Activated naive CD4-positive, alpha-beta T cell treated with anti-CD3 and anti-CD28 coated beads, Interleukin-2, amount 50 U/mL, for 24 hours (primary cell): ENCODE data around the gene CSGALNACT2.
A peak's percentile ranks its signal among the peaks of the same experiment; 100 is the strongest.
"Not testable (repeated sequence)": the region's sequence is repeated elsewhere in the genome, so short reads cannot be mapped to it uniquely, and the experiment has no call there.

Experiments used
- H3K27ac Mint-ChIP-seq: one replicate; pipeline ENCODE4 v1.8.0; 2021; ENCODE audit warnings: mild to moderate bottlenecking, mixed read lengths
- H3K27me3 Mint-ChIP-seq: one replicate; pipeline ENCODE4 v1.8.0; 2021; ENCODE audit warnings: mixed read lengths
- H3K36me3 Mint-ChIP-seq: one replicate; pipeline ENCODE4 v1.8.0; 2021; ENCODE audit warnings: mixed read lengths
- H3K4me1 Mint-ChIP-seq: one replicate; pipeline ENCODE4 v1.8.0; 2021; ENCODE audit warnings: mixed read lengths
- H3K4me3 Mint-ChIP-seq: one replicate; pipeline ENCODE4 v1.8.0; 2021; ENCODE audit warnings: mild to moderate bottlenecking, mixed read lengths
- H3K9me3 Mint-ChIP-seq: one replicate; pipeline ENCODE4 v1.8.0; 2021; ENCODE audit warnings: mixed read lengths

CSGALNACT2 gene

DNA sequence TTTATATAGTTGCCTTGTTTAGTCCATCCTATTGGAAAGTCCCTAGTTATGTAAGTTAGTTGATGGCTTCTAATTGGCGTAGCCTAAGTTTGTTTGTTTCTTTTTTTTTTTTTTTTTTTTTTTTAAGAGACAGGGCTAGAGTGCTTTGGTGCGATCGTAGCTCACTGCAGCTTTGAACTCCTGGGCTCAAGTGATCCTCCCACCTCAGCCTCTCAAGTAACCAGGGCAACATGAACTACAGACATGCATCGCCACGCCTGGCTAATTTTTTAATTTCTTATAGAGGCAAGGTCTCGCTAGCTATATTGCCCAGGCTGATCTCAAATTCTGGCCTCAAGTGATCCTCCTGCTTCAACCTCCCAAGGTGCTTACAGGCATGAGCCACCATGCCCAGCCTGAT is 7.1 kb downstream of the CSGALNACT2 start:
- peaks cover 86% of the 10 kb centered on the region for H3K4me1 Mint-ChIP-seq
- H3K36me3 Mint-ChIP-seq = peaks cover 21% of the 10 kb centered on the region
- H3K9me3 Mint-ChIP-seq = no peaks in the 10 kb centered on the region
- no peaks in the 10 kb centered on the region for H3K27me3 Mint-ChIP-seq
- H3K4me3 Mint-ChIP-seq = no peak overlapping the region
- H3K27ac Mint-ChIP-seq = no peak overlapping the region

- H3K27ac Mint-ChIP-seq, H3K9me3 Mint-ChIP-seq, H3K4me3 Mint-ChIP-seq, H3K27me3 Mint-ChIP-seq: not testable (repeated sequence)
- H3K36me3 Mint-ChIP-seq = peaks cover 22% of the 10 kb centered on the region
- H3K4me1 Mint-ChIP-seq = peaks cover 86% of the 10 kb centered on the region
These were observed 7.7 kb downstream of the CSGALNACT2 start for GRCh38 chr10:43145936-43146335.

- Mint-ChIP-seq H3K27me3 (no peaks in the 10 kb centered on the region), H3K4me1 (peaks cover 77% of the 10 kb centered on the region)
These were observed 13.1 kb downstream of the CSGALNACT2 start for GRCh38 chr10:43151371-43151770.

GRCh38 chr10:43153901-43154300 is 15.7 kb downstream of the CSGALNACT2 start:
- Mint-ChIP-seq H3K27ac (no peak overlapping the region), H3K4me1 (peaks cover 75% of the 10 kb centered on the region), H3K4me3 (no peak overlapping the region), H3K36me3 (peaks cover 11% of the 10 kb centered on the region), H3K9me3 (no peaks in the 10 kb centered on the region), H3K27me3 (no peaks in the 10 kb centered on the region)

More at GRCh38 chr10:43151371-43151770, 13.1 kb downstream of the CSGALNACT2 start:
- H3K4me3 Mint-ChIP-seq = peak overlapping the region; percentile 51
- H3K27ac Mint-ChIP-seq = peak overlapping the region; percentile 65
- H3K9me3 Mint-ChIP-seq = no peaks in the 10 kb centered on the region
- H3K36me3 Mint-ChIP-seq = peaks cover 19% of the 10 kb centered on the region

DNA sequence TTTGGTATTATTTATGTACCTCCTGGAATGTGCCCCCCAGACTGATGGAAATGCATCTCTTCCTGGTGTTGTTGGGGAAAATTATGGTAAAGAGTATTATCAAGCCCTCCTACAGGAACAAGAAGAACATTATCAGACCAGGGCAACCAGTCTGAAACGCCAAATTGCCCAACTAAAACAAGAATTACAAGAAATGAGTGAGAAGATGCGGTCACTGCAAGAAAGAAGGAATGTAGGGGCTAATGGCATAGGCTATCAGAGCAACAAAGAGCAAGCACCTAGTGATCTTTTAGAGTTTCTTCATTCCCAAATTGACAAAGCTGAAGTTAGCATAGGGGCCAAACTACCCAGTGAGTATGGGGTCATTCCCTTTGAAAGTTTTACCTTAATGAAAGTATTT is 17.0 kb downstream of the CSGALNACT2 start:
- Mint-ChIP-seq H3K4me3 (no peak overlapping the region), H3K27me3 (no peaks in the 10 kb centered on the region), H3K36me3 (peaks cover 9% of the 10 kb centered on the region), H3K4me1 (peaks cover 72% of the 10 kb centered on the region), H3K27ac (peak overlapping the region; percentile 26), H3K9me3 (no peaks in the 10 kb centered on the region)

GRCh38 chr10:43155741-43156140 is 17.5 kb downstream of the CSGALNACT2 start:
- Mint-ChIP-seq H3K27ac (peak overlapping the region; percentile 46), H3K4me3 (no peak overlapping the region), H3K27me3 (no peaks in the 10 kb centered on the region), H3K36me3 (peaks cover 6% of the 10 kb centered on the region), H3K9me3 (no peaks in the 10 kb centered on the region), H3K4me1 (peaks cover 72% of the 10 kb centered on the region)

DNA sequence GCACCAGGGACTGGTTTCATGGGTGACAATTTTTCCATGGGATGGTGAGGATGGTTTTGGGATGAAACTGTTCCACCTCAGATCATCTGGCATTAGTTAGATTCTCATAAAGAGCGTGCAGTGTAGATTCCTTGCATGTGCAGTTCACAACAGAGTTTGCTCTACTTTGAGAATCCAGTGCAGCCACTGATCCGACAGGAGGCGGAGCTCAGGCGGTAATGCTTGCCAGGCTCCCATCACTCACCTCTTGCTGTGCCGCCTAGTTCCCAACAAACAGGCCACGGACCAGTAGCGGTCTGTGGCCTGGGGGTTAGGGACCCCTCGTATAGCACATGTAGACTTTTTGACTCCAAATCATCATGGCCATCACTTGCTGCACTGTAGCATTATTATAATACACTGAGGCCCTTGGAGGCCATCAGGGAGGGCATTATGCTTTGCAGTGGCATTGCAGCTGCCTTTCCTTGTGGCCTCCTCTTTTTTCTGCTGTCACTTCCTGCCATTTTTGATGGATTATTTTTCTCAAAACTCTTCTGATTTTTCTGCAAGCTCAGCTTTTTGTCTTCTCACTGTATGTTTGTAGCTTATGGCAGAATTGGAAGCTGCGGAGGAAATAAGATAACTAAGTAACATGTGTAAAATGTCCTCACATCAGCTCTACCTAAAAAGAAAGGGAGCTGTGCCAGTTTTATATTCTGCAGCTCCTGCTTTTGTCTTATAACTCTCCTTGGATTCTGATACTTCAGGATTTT is 18.5 kb downstream of the CSGALNACT2 start:
- H3K27me3 Mint-ChIP-seq = no peaks in the 10 kb centered on the region
- H3K4me3 Mint-ChIP-seq = no peak overlapping the region
- H3K36me3 Mint-ChIP-seq = peaks cover 9% of the 10 kb centered on the region
- no peak overlapping the region for H3K27ac Mint-ChIP-seq
- H3K9me3 Mint-ChIP-seq = no peaks in the 10 kb centered on the region
- peaks cover 72% of the 10 kb centered on the region for H3K4me1 Mint-ChIP-seq

- H3K27ac Mint-ChIP-seq = no peak overlapping the region
- H3K4me1 Mint-ChIP-seq = peaks cover 73% of the 10 kb centered on the region
- no peak overlapping the region for H3K4me3 Mint-ChIP-seq
- H3K9me3 Mint-ChIP-seq = no peaks in the 10 kb centered on the region
- peaks cover 16% of the 10 kb centered on the region for H3K36me3 Mint-ChIP-seq
- no peaks in the 10 kb centered on the region for H3K27me3 Mint-ChIP-seq
These were observed 20.4 kb downstream of the CSGALNACT2 start for GRCh38 chr10:43158636-43159035.

DNA sequence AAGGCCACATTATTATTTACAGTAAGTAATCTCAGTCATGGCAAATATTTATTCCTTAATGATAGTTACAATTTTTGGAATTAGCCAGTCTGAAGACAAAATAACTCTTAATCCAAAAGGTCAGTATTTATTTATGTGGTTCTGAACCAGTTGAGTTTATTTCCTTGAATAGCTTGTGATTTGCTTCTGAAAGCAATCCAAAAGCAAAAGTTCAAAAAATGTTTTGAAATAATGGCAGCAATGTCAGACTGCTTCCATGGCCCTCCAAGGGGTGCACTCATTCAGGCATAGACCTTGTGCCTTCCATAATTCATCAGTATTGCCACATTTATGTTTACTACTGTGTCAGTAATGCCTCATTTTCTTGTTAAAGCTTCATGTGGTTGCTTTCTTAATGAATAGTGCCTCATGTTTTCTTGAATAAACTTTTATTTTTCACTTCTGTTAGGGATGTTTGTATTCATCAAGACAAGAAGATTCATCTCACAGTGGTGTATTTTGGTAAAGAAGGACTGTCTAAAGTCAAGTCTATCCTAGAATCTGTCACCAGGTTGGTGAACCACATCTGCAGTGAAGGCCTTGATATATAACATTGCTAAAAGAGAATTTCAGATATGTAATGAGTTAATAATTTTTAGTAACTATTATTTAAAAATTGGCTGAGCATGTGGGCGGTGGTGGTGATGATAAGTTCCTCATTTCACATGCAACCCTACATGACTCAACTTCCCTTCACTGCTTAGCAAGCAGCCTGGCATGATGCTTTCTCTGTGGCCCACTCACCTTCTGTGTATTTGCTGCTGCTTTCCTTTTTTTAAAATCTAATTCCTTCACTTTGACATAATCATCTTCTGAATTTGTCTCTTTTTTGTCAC is 22.0 kb downstream of the CSGALNACT2 start:
- peaks cover 20% of the 10 kb centered on the region for H3K36me3 Mint-ChIP-seq
- H3K9me3 Mint-ChIP-seq = no peaks in the 10 kb centered on the region
- H3K4me1 Mint-ChIP-seq = peaks cover 63% of the 10 kb centered on the region
- H3K4me3 Mint-ChIP-seq = peak overlapping the region; percentile 70
- no peaks in the 10 kb centered on the region for H3K27me3 Mint-ChIP-seq
- H3K27ac Mint-ChIP-seq = peak overlapping the region; percentile 97

DNA sequence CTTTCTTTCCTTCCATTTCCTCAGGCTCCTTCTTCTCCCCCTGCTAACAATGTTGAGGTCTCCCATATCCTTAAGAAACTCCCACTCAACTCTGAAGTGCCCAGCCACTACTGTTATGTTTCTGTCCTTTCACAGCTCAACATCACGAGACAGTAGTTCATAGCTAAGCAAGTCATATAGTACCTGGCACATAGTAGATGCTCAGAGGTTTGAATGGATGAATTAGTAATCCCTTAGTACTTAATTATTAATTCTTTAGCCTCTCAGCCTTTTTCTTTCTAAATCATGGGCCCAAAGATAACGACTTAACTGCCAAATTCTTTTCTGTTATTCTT is 22.6 kb downstream of the CSGALNACT2 start:
- H3K27ac Mint-ChIP-seq = peak overlapping the region; percentile 97
- peak overlapping the region; percentile 70 for H3K4me3 Mint-ChIP-seq
- H3K27me3 Mint-ChIP-seq = no peaks in the 10 kb centered on the region
- peaks cover 20% of the 10 kb centered on the region for H3K36me3 Mint-ChIP-seq
- no peaks in the 10 kb centered on the region for H3K9me3 Mint-ChIP-seq
- peaks cover 60% of the 10 kb centered on the region for H3K4me1 Mint-ChIP-seq

GRCh38 chr10:43162604-43163003 is 24.4 kb downstream of the CSGALNACT2 start:
- Mint-ChIP-seq H3K4me3 (no peak overlapping the region), H3K4me1 (peaks cover 56% of the 10 kb centered on the region), H3K27me3 (no peaks in the 10 kb centered on the region), H3K36me3 (peaks cover 16% of the 10 kb centered on the region), H3K27ac (peak overlapping the region; percentile 38), H3K9me3 (no peaks in the 10 kb centered on the region)

GRCh38 chr10:43166207-43166879 is 28.1 kb downstream of the CSGALNACT2 start:
- Mint-ChIP-seq H3K4me3 (no peak overlapping the region), H3K36me3 (peaks cover 28% of the 10 kb centered on the region), H3K27me3 (no peaks in the 10 kb centered on the region), H3K27ac (peak overlapping the region; percentile 76), H3K4me1 (peaks cover 36% of the 10 kb centered on the region), H3K9me3 (no peaks in the 10 kb centered on the region)

- no peak overlapping the region for H3K4me3 Mint-ChIP-seq
- peaks cover 26% of the 10 kb centered on the region for H3K36me3 Mint-ChIP-seq
- H3K9me3 Mint-ChIP-seq = no peaks in the 10 kb centered on the region
- H3K4me1 Mint-ChIP-seq = peaks cover 30% of the 10 kb centered on the region
- peak overlapping the region; percentile 35 for H3K27ac Mint-ChIP-seq
- H3K27me3 Mint-ChIP-seq = no peaks in the 10 kb centered on the region
These were observed 28.7 kb downstream of the CSGALNACT2 start for GRCh38 chr10:43166880-43167497.

GRCh38 chr10:43167498-43167889 is 29.2 kb downstream of the CSGALNACT2 start:
- Mint-ChIP-seq H3K27me3 (no peaks in the 10 kb centered on the region), H3K36me3 (peaks cover 30% of the 10 kb centered on the region), H3K9me3 (no peaks in the 10 kb centered on the region), H3K4me1 (peaks cover 28% of the 10 kb centered on the region), H3K4me3 (no peak overlapping the region), H3K27ac (no peak overlapping the region)

DNA sequence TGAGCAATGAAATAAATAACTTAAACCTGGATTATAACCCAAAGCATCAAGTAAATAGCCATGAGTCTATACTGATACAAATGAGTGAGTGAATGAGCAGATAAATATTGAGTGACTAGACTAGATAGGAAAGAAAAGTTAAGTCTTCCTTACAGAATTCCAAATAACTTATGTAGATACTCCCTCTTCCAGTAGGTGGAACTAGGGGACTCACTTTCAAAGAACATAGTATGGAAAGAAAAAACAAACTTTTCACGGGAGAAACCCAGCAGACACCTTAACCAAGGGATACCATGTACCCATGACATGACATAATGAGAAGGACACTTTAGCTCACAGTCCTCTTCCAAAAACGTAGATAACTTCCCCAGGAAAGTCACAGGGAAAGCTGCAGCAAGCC is 32.2 kb downstream of the CSGALNACT2 start:
- Mint-ChIP-seq H3K36me3 (peaks cover 30% of the 10 kb centered on the region), H3K4me3 (no peak overlapping the region), H3K27me3 (no peaks in the 10 kb centered on the region), H3K4me1 (peaks cover 17% of the 10 kb centered on the region), H3K9me3 (no peaks in the 10 kb centered on the region), H3K27ac (peak overlapping the region; percentile 19)
